Activated CD4-positive, CD25-positive, alpha-beta regulatory T cell treated with anti-CD3 and anti-CD28 coated beads, Interleukin-2, amount 50 U/mL, for 24 hours (primary cell): ENCODE results near the gene ZNF799.
"Not testable (repeated sequence)": the region's sequence is repeated elsewhere in the genome, so short reads cannot be mapped to it uniquely, and the experiment has no call there.

Experiments
- ATAC-seq, 2 donors: fragments of 150-1000 bp; cut with Tn5 transposase; one replicate each; pipeline ENCODE4 v1.10.0; 2021; ENCODE audit warnings: mild to moderate bottlenecking in 1 of 2, moderate library complexity in 1 of 2

ZNF799 gene

DNA sequence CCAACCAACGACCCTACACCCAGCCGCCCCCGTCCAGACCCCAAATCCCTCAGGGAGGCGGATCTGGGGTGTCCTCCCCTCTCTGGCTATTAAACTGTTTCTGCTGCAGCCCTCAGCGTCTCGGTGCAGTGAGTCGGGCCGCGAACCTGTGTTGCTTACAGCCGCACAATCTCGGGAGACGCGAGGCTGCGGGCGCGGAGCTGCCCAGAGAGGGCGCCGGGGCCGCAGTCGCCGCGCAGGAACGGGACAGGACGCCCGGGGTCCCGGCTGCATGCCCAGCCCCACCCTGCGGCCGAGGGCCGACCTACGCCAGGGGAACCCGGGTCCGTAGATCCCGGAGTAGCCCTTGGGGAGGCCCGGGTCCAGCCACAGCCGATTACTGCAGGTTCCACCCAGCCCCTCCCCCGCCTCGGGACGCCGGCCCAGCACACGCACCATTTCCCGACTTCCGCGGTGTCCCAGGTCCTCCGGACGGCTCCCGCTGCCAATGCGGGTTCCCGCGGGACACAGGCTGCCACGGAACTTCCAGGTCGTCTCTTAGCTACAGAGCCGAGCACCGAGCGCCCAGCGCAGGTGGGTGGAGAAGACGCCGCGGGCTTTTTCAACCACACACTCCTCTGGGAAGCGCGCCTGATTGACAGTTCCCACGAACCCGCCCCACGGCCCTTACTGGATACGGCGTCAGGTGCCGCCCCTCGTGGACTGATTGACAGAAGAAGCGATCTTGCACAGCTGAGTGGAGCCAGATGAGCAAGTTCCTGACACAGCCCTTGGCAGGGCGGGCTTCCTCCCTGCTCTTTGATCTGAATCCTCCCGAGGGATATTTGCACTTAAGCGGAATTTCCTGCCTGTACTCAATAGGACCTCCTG, at the start of gene ZNF799:
Gene ZNF799 (minus strand): TSS at position 639 of the 870 bp plus-strand sequence. CDS start 201 bp downstream, at position 438.
- ATAC-seq: peak; percentile 98

DNA sequence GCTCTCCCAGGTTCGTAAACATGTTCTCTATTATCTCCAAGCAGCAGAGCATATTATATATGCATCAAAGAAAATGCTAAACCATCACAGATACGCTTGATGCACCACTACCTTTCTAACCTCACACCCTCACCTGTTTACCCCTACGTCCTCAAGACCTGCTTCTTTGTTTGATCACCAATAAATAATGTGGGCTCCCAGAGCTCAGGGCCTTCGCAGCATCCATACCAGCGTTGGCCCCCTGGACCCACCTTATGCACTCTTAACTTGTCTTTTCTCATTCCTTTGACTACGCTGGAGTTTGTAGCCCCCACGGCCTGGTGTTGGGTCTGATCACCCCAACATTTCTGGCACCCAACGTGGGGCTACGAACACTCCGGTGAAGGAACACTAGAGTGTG, 49.8 kb upstream of the ZNF799 start:
- ATAC-seq: no peak

DNA sequence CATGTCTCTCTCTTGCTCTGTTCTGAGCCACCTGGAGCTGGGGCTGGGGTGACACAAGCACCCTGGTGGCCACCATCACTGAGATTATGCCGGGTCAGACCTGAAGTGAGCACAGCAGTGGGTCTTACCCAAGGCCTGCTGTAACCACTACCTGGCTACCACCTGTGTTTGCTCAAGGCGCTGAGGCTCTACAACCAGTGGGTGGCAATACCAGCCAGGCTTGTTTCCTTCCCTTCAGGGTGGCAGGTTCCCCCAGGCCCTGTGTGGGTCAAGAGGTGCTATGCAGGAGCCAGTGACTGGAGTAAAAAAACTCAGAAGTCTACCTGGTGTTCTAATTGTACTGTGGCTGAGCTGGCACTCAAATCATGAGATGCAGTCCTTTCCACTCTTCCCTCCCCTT, 47.7 kb upstream of the ZNF799 start:
- ATAC-seq: no peak

DNA sequence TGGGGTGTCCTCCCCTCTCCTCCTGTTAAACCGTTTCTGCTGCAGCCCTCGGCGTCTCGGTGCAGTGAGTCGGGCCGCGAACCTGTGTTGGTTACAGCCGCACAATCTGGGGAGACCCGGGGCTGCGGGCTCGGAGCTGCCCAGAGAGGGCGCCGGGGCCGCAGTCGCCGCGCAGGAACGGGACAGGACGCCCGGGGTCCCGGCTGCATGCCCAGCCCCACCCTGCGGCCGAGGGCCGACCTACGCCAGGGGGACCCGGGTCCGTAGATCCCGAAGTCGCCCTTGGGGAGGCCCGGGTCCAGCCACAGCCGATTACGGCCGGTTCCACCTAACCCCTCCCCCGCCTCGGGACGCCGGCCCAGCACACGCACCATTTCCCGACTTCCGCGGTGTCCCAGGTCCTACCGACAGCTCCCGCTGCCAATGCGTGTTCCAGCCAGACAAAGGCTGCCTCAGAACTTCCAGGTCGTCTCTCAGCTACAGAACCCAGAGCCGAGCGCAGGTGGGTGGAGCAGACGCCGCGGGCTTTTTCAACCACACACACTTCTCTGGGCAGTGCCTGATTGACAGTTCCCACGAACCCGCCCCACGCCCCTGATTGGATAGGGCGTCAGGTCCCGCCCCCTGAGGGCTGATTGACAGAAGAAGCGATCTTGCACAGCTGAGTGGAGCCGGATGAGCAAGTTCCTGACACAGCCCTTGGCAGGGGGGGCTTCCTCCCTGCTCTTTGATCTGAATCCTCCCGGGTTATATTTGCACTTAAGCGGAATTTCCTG, 39.7 kb upstream of the ZNF799 start, which contains the start of gene ZNF443:
Gene ZNF443 (minus strand): TSS at position 481 of the 776 bp plus-strand sequence. CDS start 107 bp downstream, at position 374.
- ATAC-seq: peak; percentile 100

DNA sequence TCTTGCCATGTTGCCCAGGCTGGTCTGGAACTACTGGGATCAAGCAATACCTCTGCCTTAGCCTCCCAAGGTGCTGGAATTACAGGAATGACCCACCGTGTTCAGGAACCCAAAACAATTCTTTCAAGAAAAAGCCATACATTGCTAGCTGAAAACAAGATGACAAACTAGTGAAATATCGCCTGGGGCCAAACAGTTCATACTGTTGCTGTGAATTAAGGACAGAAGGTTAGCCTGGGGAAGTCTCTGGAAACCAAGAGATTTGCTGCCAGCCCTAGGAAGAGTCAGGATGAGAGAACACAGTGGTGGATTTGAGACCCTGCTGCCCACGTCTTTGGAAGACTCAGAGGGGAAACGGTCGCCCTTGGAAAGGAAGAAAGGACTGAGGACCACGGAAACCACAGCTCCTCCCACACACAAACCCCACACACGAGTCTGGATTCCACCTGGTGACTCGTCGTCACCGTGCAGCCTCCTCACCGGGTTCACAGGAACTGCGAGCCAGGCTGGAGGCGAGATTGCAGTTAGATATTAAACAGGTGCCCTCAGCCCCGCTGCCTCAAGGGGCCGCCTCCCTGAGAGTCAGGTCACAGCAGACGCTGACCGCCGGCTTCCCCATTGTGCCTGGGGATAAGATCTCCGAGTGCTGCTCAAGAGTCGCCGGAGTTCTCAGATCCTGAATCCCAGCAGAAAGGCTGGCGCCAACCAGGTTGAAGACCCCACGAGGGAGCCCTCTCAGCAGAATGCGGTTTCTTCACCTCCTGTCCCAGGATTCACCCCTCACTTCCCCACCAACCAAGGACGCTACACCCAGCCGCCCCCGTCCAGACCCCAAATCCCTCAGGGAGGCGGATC, 38.8 kb upstream of the ZNF799 start:
- peak in 1 of 2 donors; percentile 18 for ATAC-seq

DNA sequence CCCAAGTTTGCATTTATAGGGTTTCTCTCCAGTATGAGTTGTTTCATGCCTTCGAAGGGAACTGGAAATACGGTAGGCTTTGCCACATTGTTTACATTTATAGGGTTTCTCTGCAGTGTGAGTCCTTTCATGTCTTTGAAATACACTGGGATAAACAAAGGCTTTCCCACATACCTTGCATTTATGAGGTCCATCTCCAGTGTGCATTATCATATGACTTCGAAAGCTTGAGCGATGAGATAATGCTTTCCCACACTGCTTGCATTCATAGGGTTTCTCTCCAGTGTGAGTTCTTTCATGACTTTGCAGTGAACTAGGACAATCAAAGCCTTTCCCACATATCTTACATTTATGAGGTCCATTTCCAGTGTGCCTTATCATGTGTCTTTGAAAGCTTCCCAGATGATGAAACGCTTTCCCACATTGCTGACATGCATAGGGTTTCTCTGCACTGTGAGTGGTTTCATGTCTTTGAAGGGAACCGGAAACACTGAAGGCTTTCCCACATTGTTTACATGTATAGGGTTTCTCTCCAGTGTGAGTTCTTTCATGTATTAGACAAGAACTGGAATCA, 29.7 kb upstream of the ZNF799 start:
- ATAC-seq: not testable (repeated sequence)

DNA sequence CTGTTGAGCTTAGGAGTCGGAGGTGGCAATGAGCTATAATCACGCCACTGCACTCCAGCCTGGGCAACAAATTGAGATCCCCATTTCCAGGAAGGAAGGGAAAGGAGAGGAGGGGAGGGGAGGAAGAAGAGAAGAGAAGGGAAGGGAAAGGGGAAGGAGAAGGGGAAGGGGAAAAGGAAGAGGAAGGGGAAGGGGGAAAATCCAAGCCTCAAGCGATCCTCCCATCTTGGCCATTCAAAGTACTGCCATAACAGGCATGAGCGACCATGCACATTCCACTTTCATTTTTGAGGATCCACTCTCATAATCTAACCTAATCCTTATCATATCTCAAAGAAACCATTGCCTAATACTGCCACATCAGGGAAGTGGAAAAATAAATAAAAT, 24.8 kb upstream of the ZNF799 start:
- no peak for ATAC-seq

DNA sequence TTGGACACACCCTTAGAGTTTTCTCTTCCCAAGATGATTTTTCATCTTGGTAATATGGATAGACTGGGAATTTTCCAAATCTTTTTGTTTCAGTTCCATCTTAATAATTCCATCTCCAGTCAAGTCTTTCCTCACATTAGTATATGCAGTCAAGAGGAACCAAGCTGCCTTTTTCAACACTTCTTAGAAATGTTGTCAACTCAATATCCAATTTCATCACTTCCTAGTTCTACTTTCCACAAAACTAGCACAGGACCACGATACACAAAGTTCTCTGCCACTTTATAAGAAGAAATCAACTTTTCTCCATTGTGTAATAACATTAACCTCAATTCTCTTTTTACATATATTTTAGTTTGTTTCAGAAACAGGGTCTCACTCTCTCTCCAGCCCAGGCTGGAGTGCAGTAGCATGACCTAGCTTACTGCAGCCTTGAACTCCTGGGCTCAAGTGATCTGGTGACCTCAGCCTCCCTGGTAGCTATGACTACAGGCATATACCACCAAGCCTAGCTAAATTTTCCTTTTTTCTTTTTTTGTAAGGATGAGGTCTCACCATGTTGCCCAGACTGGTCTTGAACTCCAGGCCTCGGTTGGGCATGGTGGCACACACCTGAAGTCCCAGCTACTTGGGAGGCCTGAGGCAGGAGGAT, 24.3 kb upstream of the ZNF799 start:
- no peak for ATAC-seq

DNA sequence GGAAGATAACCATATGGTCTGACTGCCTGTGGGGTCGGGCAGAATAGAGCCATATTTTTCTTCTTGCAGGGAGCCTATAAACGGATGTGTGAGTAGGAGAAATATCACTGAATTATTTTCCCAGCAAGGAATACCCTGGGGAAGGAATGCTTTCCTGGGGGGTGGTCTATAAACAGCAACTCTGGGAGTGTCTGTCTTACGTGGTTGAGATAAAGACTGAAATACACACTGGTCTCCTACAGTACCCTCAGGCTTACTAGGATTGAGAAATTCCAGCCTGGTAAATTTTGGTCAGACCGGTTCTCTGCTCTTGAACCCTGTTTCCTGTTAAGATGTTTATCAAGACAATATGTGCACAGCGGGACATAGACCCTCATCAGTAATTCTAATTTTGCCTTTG, 16.2 kb upstream of the ZNF799 start:
- ATAC-seq: not testable (repeated sequence)

DNA sequence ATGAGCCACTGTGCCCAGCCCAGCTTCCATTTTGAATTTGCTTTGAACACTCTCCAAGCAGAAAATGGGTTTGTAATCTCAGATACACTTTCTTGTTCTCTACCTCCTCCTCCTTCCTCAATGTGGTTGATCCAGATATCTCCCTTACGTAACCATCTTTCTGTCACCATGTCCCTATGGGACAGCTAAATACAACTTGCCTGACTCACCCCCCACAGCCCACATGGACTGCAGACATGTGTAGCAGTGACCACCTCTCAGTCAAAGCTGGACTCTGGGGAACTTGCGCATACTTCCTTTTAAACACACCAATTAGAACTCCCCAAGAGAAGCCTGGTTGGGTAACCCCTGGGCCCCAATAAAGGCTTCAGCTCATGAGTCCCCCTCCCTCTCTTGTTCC, 10.8 kb upstream of the ZNF799 start:
- no peak for ATAC-seq

DNA sequence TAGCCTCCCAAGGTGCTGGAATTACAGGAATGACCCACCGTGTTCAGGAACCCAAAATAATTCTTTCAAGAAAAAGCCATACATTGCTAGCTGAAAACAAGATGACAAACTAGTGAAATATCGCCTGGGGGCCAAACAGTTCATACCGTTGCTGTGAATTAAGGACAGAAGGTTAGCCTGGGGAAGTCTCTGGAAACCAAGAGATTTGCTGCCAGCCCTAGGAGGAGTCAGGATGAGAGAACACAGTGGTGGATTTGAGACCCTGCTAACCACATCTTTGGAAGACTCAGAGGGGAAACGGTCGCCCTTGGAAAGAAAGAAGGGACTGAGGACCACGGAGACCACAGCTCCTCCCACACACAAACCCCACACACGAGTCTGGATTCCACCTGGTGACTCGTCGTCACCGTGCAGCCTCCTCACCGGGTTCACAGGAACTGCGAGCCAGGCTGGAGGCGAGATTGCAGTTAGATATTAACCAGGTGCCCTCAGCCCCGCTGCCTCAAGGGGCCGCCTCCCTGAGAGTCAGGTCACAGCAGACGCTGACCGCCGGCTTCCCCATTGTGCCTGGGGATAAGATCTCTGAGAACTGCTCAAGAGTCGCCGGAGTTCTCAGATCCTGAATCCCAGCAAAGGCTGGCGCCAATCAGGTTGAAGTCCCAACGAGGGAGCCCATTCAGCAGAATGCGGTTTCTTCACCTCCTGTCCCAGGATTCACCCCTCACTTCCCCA, 1.0 kb downstream of the ZNF799 start:
- ATAC-seq: peak; percentile 27 to 30

DNA sequence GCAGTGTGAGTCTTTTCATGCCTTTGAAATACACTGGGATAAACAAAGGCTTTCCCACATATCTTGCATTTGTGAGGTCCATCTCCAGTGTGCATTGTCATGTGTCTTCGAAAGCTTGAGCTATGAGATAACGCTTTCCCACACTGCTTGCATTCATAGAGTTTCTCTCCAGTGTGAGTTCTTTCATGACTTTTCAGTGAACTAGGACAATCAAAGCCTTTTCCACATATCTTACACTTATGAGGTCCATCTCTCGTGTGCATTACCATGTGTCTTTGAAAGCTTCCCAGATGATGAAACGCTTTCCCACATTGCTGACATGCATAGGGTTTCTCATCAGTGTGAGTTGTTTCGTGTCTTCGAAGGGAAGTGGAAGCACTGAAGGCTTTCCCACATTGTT, 9.9 kb downstream of the ZNF799 start:
- ATAC-seq: not testable (repeated sequence)

DNA sequence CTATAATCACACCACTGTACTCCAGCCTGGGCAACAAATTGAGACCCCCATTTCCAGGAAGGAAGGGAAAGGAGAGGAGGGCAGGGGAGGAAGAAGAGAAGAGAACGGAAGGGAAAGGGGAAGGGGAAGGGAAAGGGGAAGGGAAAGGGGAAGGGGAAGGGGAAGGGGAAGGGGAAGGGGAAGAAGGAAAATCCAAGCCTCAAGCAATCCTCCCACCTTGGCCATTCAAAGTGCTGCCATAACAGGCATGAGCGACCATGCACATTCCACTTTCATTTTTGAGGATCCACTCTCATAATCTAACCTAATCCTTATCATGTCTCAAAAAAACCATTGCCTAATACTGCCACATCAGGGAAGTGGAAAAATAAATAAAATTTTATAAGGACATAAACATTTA, 14.7 kb downstream of the ZNF799 start:
- ATAC-seq: not testable (repeated sequence)

DNA sequence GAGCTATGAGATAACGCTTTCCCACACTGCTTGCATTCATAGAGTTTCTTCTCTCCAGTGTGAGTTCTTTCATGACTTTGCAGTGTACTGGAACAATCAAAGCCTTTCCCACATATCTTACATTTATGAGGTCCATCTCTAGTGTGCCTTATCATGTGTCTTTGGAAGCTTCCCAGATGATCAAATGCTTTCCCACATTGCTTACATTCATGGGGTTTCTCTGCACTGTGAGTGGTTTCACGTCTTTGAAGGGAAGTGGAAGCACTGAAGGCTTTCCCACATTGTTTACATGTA, 20.7 kb downstream of the ZNF799 start:
- ATAC-seq: no peak

DNA sequence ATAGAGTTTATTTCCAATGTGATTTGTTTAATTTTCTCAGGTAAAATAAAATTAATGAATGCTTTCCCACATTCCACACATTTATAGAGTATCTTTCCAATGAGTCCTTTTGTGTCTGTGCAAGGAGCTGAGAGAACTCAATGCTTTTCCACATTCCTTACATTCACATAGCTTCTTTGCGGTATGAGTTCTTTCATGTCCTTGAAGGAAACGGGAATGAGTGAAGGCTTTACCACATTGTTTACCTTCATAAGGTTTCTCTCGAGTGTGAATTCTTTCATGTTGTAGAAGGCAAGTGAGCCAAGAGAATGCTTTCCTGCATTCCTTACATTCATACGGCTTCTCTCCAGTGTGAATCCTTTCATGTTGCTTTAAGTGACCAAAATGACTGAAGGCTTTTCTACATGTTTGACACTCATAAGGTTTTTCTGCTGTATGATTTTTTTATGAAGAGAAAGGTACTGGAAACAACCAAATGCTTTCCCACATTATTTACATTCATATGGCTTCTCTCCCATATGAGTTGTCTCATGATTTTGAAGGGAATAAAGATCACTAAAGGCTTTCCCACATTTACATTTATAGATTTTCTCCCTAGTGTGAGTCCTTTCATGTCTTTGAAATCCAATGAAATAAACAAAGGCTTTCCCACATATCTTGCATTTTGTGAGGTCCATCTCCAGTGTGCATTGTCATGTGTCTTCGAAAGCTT, 21.2 kb downstream of the ZNF799 start:
- no peak for ATAC-seq

DNA sequence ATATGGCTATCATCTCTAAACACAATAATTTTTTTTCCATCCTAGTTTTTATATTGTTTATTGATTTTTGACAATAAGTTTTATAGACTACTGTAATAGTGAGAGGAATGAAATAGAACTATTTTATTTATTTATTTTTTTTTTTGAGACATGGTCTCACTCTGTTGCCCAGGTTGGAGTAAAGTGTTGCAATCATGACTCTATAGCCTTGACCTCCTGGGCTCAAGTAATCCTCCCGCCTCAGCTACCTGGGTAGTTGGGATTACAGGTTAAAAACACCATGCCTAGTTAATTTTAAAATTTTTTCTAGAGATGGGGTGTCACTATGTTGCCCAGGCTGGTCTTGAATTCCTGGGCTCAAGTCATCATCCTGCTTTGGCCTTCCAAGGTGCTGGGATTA, 27.0 kb downstream of the ZNF799 start:
- no peak for ATAC-seq

DNA sequence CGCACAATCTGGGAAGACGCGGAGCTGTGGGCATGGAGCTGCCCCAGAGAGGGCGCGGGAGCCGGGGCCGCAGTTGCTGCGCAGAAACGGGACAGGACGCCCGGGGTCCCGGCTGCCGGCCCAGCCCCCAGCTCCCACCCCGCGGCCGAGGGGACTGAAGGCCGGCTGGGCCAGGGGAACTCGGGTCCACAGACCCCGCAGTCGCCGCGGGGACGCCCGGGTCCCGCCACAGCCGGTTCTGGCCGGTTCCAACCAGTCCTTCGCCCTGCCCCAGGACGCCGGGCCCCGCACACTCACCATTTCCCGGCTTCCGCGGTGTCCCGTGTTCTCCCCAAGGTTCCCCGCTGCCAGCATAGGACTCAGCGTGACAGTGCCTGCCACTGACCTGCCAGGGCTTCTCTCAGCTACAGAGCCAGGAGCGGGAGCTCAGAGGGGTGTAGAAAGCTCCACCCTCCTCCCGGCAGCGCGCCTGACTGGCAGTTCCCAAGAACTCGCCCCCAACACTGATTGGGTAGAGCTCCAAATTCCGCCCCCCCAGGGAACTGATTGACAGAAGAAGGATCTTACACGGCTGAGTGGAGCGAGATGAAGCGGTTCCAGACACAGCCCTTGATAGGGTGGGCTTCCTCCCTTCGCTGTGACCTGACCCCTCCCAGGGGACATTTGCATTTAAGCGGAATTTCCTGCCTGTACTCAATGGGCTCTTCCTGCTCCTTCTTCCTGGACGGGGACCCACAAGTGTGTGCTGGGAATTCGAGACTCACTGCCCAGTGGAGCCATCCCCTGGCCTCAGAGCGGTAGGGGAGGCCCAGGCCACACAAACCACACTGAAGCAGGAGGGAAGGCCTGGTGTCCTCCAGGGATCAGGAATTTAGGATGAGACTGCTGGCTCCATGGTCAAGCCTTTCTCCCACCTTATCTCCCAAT, 35.6 kb downstream of the ZNF799 start, which contains the start of gene ZNF442:
Gene ZNF442 (minus strand): TSS at position 448 of the 927 bp plus-strand sequence. CDS start 2,052 bp downstream, outside the sequence.
- peak; percentile 99 for ATAC-seq

DNA sequence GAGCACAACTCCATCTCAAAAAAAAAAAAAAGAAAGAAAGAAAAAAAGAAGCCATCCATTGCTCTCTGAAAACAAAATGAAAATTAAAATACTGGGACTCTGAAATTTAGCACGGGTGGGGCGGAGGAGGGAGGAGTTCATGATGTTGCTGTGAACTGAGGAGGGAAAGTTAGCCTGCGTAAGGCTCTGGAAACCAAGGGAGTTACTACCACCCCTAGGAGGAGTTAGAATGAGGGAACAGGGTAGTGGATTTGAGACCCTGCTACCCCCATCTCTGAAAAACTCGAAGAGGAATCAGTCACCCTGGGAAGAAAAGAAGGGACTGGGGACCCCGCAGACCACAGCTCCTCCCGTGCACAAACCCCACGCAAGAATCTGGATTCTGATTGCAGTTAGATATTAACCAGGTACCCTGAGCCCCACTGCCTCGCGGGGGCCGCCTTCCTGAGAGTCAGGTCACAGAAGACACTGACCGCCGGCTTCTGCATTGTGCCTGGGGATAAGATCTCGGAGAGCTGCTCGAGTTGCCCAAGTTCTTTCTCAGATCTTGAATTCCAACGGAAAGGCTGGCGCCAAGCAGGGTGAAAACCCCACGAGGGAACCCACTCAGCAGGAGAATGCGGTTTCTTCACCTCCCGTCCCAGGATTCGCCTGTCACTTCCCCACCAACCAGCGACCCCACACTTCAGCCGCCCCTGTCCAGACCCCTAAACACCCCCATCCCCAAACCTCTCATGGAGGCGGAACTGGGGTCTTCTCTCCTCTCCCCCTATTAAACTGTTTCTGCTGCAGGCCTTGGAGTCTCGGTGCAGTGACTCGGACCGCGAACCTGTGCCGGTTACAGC, 36.5 kb downstream of the ZNF799 start:
- no peak for ATAC-seq
